CD4-positive, alpha-beta T cell treated with Interleukin-4 for 1 hour (primary cell): ENCODE data around the gene OR10G3.
A peak's percentile ranks its signal among the peaks of the same experiment; 100 is the strongest.
"Not testable (repeated sequence)": the region's sequence is repeated elsewhere in the genome, so short reads cannot be mapped to it uniquely, and the experiment has no call there.

ENCODE experiments used
- DNase-seq, 2 donors: peaks; one replicate each; pipeline ENCODE4 v3.0.0-alpha.2; 2020 to 2022

The OR10G3 gene, protein sequence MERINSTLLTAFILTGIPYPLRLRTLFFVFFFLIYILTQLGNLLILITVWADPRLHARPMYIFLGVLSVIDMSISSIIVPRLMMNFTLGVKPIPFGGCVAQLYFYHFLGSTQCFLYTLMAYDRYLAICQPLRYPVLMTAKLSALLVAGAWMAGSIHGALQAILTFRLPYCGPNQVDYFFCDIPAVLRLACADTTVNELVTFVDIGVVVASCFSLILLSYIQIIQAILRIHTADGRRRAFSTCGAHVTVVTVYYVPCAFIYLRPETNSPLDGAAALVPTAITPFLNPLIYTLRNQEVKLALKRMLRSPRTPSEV

DNA sequence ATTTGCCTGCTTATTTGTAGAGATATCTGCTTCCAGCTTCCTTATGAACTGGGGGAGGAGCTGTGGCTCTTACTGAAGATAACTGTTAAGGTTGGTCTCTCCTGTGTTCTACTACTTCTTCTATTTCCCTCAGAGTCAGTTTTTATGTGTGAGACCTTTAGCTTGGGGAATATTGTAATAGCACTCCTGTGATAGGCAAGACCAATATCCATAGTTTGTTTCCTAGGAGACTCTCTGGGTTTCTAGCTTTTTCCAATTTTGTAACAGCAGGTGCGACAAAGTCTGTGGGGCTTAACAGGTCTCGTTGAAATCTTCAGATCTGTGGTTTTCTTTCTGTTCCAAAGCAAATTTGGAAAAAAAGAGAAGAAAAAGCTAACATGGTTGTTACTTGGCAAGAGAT is at the start of gene OR10G3:
TSS of gene OR10G3 (minus strand) at position 101 of the 400 bp plus-strand sequence. CDS start 9,332 bp downstream, outside the sequence.
- DNase-seq = no peak

DNA sequence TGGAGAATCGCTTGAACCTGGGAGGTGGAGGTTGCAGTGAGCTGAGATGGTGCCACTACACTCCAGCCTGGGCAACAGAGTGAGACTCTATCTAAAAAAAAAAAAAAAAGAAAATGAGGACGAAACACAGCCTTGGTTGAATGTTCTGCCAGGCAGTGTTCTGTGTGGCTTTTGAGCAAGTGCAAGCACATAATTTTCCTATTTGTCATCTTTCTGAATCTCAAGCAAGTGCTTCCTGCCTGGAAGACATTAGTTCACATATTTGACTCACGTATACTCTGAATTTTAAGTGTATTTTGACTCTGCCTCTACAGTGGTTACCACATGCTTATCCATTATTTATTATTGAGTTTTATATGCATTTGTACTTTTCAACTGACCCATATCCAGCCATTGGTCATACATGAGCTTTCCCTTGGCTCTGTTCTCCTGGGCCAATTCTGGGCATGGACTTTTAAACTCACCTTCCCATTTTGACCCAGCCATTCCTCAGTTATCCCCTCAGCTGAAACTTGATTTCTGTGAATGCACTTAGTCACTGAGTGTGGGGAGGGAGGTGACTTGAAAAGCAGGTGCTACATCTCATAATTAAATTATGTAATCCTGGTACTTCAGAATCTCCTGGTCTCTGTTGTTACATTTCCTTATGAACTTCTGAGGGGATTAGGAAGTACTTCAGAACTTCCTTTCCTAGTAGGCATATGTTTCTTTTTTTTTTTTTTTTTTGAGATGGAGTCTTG is 46.8 kb upstream of the OR10G3 start:
- no peak for DNase-seq

DNA sequence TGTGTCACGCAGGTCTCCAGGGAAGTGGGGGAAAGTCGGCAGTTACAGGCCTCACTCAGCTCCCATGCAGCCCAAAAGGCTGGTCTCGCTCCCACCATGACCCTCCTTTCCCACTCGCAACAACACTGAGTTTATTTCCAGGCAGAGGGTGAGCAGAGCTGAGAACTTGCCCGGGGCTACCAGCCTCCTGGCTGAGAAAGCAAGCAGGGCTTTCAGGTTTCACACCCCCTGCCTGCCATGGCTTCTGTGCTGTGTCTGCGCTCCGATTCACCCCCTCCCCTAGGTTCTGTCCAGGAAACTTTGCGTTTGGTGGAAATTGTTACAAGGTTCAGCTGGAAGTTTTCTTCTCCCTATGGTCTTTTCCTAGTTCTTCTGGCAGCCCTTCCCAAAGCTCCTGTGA is 37.7 kb upstream of the OR10G3 start:
- DNase-seq = no peak

DNA sequence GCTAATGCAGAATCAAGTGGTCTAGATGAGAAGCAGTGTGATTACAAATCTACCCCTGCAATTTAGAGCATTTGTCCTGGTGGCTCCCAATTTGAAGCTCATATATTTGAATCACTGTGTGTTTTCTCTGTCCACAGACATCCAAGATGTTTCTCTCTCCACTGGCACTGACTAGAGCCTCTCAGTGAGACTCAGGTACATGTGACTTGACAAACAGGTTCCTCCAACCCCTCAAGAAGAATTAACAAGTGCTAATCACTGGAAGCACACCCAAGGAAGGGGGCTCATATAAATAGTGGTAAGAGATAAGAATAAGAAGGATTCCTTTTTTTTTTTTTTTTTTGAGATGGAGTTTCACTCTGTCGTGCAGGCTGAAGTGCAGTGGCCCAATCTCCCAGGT is 34.4 kb upstream of the OR10G3 start:
- no peak for DNase-seq

DNA sequence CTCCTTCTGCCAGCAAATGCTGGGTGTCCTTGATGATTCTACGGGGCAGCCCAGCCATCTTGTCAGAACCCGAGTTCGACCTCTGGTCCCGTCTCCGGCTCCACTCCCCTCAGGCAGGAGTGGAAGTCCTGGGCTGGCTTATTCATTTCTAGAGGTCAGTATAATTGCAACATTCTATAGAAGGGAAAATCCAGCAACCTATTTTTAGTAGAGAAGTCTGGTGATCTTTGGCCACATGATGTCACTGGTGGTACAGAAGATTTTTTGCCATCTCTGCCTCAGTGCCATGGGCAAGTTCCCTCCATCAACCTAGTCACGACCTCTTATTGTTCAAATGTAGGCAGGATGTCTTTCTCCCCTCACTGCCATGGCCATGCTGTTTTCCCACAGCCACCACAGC is 32.4 kb upstream of the OR10G3 start:
- no peak for DNase-seq

DNA sequence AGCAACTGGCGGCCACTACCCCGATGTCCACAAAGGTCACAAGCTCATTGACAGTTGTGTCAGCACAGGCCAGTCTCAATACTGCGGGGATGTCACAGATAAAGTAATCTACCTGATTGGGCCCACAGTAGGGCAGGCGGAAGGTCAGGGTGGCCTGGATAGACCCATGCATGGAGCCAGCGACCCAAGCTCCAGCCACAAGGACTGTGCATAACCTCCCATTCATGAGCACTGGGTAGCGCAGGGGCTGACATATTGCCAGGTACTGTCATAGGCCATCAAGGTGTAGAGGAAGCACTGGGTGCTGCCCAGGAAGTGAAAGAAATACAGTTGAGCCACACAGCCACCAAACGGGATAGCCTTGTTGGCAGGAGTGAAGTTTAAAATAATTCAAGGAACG is 22.3 kb upstream of the OR10G3 start:
- DNase-seq = not testable (repeated sequence)

DNA sequence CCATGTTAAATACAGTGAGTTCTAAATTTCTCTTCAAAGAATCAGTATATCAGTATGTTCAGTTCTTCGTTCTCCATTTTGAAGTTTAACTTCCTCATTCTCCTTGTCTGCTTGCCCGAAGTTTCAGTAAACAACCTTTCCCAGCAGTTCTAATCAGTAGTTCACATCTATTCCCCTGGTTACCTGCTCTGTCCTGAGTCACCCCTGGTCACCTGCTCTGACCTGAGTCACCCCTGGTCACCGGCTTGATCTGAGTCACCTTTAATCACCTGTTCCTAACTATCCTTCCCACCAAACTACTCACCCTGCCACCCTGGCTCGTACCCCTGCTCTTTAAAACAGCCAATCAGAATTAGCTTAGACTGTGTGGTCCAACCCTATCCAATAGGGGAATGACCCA is 9.4 kb upstream of the OR10G3 start:
- DNase-seq = no peak

DNA sequence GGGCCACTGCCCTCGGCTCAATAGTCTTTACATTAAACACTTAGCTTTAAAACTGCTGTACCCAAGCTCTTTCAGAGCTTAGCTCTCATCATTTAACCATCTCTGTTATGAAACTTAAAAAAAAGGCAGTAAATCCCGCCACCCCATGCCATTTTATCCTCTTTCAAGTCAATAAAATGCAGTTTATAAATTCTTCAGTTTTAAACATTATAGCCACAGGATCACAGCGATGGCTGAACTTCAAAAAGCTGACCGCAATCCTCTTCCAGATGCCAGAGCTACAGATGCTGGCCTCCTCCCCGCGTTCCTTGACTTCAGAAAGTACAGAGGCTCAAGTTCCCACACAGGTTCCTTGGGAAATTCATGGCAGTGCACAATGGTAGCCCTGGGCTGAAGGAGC is 4.2 kb downstream of the OR10G3 start:
- no peak for DNase-seq

DNA sequence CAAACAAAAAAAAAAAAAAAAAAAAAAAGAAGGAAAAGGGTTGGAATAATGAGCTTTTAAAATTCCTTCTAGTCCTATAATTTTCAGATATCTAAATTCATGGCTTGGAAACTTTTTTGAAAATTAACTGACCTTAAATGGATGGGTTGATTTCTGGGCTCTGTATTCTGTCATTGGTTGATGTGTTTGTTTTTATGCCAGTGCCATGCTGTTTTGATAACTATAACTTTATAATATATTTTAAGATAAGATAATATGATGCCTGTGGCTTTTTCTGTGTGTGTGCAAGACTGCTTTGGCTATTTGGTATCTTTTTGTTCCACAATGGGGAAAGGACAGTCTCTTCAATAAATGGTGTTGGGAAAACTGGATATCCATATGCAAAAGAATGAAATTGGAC is 7.3 kb downstream of the OR10G3 start:
- no peak for DNase-seq

DNA sequence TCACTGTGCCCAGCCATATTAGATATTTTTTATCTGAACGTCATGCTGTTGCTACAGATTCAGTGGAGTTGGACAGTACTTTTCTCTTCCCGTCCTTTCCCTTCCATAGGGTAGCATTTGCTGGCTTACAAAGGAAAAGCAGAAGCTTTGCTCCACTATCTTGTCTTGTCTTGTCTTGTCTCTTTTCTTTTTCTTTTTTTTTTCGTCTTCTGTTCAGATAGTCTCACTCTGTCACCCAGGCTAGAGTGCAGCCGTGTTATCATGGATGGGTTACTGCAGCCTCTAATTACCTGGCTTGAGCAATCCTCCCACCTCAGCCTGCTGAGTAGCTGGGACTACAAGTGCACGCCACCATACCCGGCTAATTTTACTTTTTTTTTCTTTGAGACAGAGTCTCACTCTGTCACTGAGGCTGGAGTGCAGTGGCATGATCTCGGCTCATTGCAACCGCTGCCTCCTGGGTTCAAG is 21.1 kb downstream of the OR10G3 start:
- no peak for DNase-seq

DNA sequence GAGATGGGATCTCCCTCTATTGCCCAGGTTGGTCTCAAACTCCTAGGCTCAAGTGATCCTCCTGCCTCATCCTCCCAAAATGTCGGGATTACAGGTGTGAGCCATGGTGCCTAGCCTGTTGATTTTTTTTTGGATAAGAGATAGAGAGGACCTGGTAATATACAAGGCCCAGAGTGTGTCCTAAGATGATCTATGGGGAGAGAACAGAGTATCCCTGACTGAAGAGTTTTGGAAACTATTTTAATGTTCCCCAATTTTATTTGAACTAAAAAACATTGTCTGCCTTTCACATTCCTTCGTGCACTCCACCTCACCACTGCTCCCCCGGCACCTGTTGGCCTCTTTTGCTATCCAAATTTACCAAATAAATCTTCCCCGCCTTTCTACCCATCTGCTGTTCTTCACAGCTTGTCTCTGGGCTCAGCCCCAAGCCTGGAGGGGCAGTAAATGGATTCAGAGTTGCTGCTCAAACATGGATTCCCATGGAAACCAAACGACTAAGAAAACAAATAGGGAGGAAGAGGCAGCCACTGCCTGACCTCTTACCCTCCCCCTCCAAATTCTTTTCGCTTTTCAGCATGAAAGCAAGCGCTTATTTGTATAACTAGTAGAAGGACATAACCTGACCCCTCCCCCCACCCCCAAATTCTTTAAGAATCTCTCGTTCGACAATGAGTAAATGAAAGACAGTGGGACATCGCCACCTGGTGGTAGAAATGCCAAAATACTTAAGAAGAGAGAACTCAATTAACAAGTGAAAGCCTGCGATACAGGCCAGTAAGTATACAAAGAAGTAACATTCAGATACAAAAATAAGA is 22.6 kb downstream of the OR10G3 start:
- peak; percentile 73 to 87 for DNase-seq

DNA sequence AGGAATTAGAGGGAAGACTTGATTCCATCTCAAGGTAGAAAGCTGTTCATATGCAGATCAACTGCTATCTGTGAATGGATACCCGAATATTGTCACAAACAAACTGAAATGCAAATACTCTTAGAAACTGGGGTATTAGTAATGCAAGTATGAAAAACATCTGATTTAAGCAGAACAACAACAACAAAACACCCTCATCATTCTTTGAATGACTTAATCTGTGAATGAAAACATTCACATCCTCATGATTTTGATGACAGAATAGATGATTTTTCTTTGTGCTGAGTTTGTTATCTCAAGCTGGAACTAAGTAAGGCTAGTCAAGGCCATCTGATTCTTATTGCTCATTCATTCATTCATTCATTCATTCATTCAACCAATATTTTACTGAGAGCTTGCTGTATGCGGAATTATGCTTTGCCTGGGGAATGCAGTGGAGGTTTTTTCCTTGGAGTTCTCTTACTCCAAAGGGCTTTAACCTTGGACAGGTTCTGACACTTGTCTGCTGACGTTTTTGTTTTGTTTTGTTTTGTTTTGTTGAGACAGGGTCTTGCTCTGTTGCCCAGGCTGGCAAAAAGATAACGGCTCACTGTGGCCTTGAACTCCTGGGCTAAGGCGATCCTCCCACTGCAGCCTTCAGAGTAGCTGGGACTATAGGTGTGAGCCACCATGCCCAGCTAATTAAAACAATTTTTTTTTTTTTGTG is 23.3 kb downstream of the OR10G3 start:
- DNase-seq = no peak

DNA sequence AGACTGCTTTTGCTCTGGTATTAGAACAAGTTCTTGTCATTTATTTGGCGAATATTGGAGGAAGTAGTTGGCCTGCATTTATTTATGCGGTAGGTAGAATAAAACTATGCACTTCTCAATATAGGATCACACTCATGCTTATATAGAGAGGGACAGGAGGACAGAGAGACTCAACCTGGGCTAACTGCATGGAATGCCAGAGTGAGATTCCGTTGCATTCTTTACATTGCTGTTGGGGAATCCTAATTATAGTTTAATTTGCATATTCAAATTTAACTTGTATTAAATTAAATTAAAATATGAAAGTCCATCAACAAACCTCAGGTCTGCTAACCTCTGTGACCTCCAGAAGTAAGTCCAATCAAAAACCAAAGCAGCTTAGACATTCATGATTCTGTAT is 26.6 kb downstream of the OR10G3 start:
- no peak for DNase-seq

DNA sequence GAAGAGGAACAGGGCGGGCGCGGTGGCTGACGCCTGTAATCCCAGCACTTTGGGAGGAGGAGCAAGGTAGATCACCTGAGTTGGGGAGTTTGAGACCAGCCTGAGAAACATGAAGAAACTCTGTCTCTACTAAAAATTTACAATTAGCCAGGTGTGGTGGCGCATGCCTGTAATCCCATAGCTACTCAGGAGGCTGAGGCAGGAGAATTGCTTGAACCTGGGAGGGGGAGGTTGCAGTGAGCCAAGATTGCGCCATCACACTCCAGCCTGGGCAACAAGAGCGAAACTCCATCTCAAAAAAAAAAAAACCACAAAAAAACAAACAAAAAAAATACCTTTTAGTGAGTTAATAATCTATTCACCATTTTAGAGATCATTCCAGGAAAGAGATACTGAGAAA is 35.3 kb downstream of the OR10G3 start:
- not testable (repeated sequence) for DNase-seq

DNA sequence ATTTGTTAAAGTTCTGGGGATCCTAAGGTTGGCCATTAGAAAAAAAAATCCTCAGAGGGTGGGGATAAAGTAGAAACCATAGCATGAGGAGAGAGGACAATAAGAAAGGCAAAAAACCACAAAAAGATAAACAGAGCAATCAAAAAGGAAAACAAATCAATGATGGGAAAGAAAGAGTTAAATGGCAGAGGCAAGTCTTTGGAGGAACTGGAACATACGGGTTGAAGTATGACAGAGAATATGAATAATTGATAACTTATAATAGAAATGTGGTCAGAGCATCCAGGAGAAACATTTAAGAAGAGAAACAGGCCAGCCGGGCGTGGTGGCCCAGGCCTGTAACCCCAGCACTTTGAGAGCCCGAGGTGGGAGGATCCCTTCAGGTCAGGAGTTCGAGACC is 35.9 kb downstream of the OR10G3 start:
- no peak for DNase-seq

DNA sequence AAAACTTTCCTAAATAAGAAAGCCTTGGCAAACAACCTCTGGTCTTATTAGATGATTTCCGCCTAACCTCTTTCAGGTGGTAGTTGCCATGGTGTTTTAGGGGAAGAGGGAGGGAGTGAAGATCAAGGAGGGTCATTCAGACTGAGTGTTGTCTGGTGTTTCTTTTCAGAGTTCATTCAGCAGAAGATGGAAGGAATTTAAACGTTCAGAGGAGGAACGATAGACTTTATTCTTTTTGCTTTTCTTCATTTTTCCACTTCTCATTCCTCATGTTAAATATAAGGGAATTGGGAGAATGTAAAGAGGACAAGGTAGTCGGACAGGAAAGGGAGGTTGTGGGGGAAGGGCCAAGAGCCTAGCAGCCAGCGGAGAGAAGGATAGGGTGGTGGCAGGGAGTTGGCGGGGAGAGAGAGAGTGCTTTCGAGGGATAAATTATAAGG is 36.3 kb downstream of the OR10G3 start:
- DNase-seq = no peak

DNA sequence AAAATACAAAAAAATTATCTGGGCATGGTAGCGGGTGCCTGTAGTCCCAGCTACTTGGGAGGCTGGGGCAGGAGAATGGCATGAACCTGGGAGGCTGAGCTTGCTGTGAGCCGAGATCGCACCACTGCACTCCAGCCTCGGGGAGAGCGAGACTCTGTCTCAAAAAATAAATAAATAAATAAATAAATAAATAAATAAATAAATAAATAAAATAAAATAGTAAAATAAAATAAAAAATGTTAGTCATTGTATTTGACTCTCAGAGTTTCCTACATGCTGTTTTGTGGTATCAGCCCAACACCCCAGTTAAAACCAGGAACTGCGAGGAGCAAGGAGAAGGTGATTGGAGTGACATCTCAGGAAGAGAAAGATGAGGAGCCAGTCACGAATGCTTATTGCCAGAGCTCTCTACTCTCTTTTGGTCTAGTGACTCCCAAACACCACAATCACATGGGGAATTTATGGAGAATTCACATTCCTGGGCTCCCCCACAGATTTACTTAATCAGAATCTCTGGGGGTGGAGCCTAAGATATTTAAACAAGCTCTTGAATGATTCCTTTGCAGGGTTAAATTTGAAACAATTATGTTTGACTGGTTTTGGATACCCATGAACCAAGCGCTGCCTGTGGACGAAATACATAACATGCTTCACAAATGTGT is 38.3 kb downstream of the OR10G3 start:
- DNase-seq = no peak

DNA sequence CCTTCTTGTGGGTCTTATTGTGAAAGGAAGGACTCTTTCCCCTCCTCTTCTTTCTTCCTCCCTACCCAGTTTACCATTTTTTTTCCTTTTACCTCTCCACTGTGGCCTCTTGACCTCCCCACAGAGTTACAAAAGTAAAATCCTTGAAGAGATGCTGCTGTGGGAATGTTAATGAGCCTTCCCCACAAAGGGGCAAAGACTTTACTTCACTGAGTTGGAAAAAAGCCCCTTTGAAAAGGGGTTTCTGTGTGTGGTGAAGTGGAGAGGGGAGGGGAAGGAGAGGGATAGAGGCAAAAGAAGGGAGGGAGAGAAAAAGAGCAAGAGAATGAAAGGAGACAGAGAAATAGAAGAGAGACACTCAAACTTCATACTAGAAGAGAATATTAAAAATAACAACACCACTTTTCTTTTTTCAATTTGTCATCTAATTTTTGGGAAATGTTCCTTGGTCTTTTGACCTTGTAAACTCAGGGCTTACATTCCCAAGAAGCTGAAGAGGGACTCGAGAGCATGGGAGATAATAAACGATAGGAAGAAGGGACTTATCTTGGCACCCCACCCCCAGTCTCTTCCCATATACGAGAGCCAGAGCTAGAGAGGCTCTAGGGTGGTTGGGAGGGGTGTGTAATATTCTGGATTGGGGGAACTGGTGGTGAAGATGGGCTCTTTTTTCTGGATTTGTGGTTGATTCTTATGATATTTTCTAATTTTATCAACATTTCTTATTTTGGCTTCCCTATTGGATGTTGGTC is 40.5 kb downstream of the OR10G3 start:
- no peak for DNase-seq

DNA sequence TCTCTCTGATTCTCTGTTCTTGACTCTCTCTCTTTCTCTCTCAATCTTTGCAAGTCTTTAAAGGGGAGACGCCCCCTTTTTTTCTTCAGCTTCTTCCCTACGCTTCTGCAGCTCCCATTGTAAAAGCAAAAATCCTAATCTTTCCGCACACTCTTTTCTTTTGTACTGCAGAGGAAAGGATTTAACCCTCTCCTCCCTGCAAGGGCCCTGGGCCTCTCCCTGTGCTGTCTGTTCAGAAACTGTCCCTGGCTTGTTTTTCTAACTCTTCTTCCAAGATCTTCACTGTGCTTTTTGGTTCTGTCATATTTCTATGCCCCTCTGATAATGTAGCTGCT is 42.8 kb downstream of the OR10G3 start:
- no peak for DNase-seq

DNA sequence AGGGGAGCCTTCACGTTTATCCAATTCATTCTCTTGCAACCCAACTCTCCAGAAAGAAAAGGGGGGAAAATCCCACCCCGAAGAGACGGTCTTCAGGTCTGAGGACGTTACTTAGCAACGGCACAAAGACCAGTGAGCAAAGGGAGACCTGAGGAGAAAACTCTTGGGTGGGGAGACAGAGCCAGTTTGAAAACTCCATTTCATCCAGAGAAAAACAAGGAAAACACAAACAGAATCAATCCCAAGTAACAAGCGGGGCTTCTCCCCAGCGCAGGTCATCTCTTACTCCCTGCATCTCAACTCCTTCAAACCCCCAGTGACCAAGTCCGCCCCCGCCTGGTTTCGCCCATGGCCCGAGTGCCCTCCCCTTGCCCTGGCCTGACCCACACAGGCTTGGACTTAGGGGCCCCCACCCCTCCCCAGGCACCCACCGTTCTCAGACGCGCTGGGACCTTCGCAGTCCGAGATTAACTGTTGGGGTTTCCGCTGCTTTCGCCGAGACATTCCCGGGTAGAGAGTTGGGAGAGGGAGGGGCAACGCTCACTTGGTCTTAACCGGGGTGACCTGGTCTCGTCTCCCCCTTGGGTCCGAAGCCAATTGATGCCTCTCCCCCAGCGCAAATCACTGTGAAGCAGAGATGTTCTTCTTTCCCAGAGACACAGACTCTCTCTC is 43.3 kb downstream of the OR10G3 start:
- DNase-seq = no peak
